Tibial nerve (tissue), 4 donors: ENCODE data around the gene QKI. TPM values are rescaled to one million over a fixed set of nuclear protein-coding genes. Genes with fewer than 3 reads are reported as not detected.

Experiments
- DNase-seq, 2 donors: peaks; one replicate each; pipeline ENCODE4 v3.0.0-alpha.2; 2019; ENCODE audit warnings: low spot score in 2 of 2
- H3K27ac ChIP-seq, 4 donors: fragments of 200-600 bp; sonication (generic) in 3 of 4; one replicate each; pipeline ENCODE4 v1.5.1; 2017 to 2019; ENCODE audit warnings: mild to moderate bottlenecking in 1 of 4
- H3K27me3 ChIP-seq, 2 donors: fragments of 200-600 bp; sonication (generic) in 1 of 2; one replicate each; pipeline versions ENCODE4 v1.5.1 to v1.6.0; 2017 to 2019
- H3K36me3 ChIP-seq, 3 donors: fragments of 200-600 bp; sonication (generic); one replicate each; pipeline ENCODE4 v1.5.1; 2018 to 2019
- H3K4me1 ChIP-seq, 4 donors: fragments of 200-600 bp; sonication (generic) in 3 of 4; one replicate each; pipeline ENCODE4 v1.5.1; 2017 to 2019
- H3K4me3 ChIP-seq, 4 donors: fragments of 200-600 bp; sonication (generic) in 3 of 4; one replicate each; pipeline ENCODE4 v1.5.1; 2017 to 2019; ENCODE audit warnings: mild to moderate bottlenecking in 1 of 4, moderate library complexity in 1 of 4
- H3K9me3 ChIP-seq, 4 donors: fragments of 200-600 bp; sonication (generic) in 3 of 4; one replicate each; pipeline ENCODE4 v1.5.1; 2017 to 2019
- EP300 ChIP-seq, 2 donors: sonication (generic); formaldehyde crosslinking; IDR thresholded peaks; one replicate each; pipeline ENCODE4 v1.6.1; 2017; ENCODE audit warnings: antibody characterized with exemption in 2 of 2, mild to moderate bottlenecking in 1 of 2
- POLR2A ChIP-seq, 2 donors: fragments of 450-650 bp; IDR thresholded peaks; one replicate each; pipeline ENCODE4 v1.6.1; 2017; ENCODE audit warnings: antibody characterized with exemption in 2 of 2, mild to moderate bottlenecking in 2 of 2, moderate library complexity in 2 of 2
- WGBS, 2 donors: methylation state at CpG; one replicate each; pipeline ENCODE4 v1.1.5; 2018; 5-methylcytosine and 5-hydroxymethylcytosine counted together
- total RNA-seq, 4 donors: library from RNA; depleted of rRNA; stranded (reverse); fragments of >200 nt; gene quantifications; one replicate each; pipeline ENCODE4 v1.1.0, GENCODE V29; 2016
- TF ChIP-seq, protein P1 (sequence below), 5 experiments: fragments of 200-600 bp in 3 of 5; fragments of 450-650 bp in 2 of 5; sonication (generic) in 3 of 5; IDR thresholded peaks; one replicate each; pipeline ENCODE4 v1.5.1; 2016 to 2019; ENCODE audit warnings: antibody characterized with exemption in 5 of 5, mild to moderate bottlenecking in 3 of 5, moderate library complexity in 2 of 5

QKI gene
- total RNA-seq, 4 donors from 2014 or later: 365 to 570 (median 511) TPM

DNA sequence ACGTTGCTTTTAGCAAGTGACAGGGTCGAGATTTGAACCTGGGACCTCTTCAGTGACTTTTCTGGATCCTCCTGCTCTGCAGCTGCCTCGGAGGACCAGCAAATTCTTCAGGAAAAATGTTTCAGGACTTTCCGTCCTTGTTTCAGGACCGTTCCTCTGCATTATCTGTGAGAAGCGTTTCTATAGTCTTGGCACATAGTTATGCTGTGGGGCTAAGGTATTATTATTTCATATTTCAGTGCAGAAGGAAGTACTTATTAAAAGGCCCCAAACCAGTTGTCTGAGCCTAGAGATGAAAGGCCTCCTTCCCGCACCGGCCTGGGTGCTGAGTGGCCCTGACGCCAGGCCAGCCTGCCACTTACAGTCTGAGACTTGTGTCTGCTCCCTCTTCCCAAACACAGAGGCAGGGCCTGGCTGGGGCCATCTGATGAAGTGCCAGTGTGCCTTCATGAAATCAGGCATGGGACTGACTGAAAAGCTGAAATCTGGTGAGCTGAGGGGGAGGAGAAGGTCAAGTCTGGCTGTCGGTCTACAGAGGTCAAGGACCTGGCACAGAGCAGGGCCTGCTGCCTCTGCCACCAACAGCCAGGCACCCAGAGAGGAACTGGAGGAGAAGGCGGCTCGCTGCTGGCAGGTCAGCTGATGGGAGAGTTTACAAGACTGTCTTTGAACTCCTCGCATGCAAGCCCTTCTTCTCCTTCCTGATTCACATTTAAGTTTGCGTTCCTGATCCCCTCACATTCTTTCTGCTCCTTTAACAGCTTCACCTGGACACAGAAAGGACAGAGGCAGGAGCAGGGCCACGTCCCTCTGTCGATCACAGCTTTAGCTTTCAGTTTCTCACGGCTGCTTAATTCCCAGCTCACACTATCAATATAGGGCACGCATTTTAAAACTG is 8.9 kb upstream of the QKI start:
- peak overlapping the region; percentile 18 to 40 (median 24) for H3K4me3 ChIP-seq
- peak overlapping the region; percentile 79 to 96 (median 88) for H3K27ac ChIP-seq
- no peaks in the 10 kb centered on the region for H3K36me3 ChIP-seq
- DNase-seq: peak in 1 of 2 donors; percentile 45
- no peaks in the 10 kb centered on the region for H3K9me3 ChIP-seq
- WGBS, 2 donors: 22 to 27% methylated on average over 18 of the region's 18 CpGs
- TF ChIP-seq EP300 (IDR thresholded peaks at IDR 0.05) (peak in 1 of 2 donors; percentile 81), POLR2A (IDR thresholded peaks at IDR 0.05) (peak; percentile 10 to 36)
- TF ChIP-seq, protein P1, sequence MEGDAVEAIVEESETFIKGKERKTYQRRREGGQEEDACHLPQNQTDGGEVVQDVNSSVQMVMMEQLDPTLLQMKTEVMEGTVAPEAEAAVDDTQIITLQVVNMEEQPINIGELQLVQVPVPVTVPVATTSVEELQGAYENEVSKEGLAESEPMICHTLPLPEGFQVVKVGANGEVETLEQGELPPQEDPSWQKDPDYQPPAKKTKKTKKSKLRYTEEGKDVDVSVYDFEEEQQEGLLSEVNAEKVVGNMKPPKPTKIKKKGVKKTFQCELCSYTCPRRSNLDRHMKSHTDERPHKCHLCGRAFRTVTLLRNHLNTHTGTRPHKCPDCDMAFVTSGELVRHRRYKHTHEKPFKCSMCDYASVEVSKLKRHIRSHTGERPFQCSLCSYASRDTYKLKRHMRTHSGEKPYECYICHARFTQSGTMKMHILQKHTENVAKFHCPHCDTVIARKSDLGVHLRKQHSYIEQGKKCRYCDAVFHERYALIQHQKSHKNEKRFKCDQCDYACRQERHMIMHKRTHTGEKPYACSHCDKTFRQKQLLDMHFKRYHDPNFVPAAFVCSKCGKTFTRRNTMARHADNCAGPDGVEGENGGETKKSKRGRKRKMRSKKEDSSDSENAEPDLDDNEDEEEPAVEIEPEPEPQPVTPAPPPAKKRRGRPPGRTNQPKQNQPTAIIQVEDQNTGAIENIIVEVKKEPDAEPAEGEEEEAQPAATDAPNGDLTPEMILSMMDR (IDR thresholded peaks at IDR 0.05): no peak
- H3K4me1 ChIP-seq: peaks cover 0 to 57% (median 31%) of the 10 kb centered on the region in 4 donors
- no peaks in the 10 kb centered on the region for H3K27me3 ChIP-seq

DNA sequence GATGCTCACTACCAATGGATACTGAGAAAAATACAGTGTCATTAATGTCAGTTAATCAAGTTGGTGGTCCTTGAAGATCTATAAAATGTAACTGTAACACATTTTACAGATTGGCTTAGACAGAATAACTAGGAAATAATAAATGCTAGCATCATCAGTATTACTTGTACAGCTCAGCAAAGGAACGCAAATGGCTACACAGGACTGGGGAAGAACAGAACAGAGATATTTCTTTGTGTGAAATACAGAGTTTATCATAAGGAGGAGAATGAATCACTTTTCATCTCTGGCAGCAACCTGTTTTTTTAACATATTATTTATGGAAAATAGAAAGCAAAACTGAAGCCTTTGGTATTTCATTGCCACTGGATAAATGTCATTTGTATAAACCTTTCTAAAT is 8.2 kb upstream of the QKI start:
- peak overlapping the region in 3 of 4 donors; percentile 18 to 40 (median 25) for H3K4me3 ChIP-seq
- H3K27ac ChIP-seq: peak overlapping the region; percentile 79 to 96 (median 88)
- no peaks in the 10 kb centered on the region for H3K27me3 ChIP-seq
- peaks cover 0 to 59% (median 31%) of the 10 kb centered on the region in 4 donors for H3K4me1 ChIP-seq
- no peaks in the 10 kb centered on the region for H3K36me3 ChIP-seq
- TF ChIP-seq EP300 (IDR thresholded peaks at IDR 0.05) (no peak), POLR2A (IDR thresholded peaks at IDR 0.05) (no peak)
- TF ChIP-seq, protein P1 (IDR thresholded peaks at IDR 0.05): no peak
- 40 to 42% methylated on average over 1 of the region's 1 CpG for WGBS, 2 donors
- no peak for DNase-seq
- H3K9me3 ChIP-seq: no peaks in the 10 kb centered on the region

DNA sequence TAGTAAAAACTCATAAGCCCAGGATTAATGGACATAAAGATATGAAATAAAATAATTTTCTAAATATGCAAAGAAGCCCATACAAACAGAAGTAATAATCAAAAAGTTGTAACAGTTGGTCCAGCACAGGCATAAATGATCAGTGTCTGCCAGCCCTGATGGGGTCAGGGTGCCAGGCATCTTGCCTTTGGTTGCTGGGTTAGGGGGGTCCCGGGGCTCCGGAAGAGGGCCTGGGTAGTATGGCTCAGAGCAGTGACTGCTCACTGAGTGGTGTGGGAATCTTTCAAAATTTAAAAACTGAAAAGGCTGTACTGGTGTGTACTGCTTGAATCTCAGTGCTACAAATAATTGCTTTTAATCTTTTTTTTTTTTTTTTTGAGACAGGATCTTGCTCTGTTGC is 7.7 kb upstream of the QKI start:
- no peak for DNase-seq
- H3K27me3 ChIP-seq: no peaks in the 10 kb centered on the region
- no peaks in the 10 kb centered on the region for H3K9me3 ChIP-seq
- no peak overlapping the region for H3K4me3 ChIP-seq
- H3K27ac ChIP-seq: peak overlapping the region in 3 of 4 donors; percentile 79 to 96 (median 92)
- H3K36me3 ChIP-seq: no peaks in the 10 kb centered on the region
- peaks cover 0 to 59% (median 31%) of the 10 kb centered on the region in 4 donors for H3K4me1 ChIP-seq
- WGBS, 2 donors: 55 to 57% methylated on average over 2 of the region's 2 CpGs
- TF ChIP-seq EP300 (IDR thresholded peaks at IDR 0.05): no peak
- TF ChIP-seq POLR2A (IDR thresholded peaks at IDR 0.05): no peak
- TF ChIP-seq, protein P1 (IDR thresholded peaks at IDR 0.05): no peak

DNA sequence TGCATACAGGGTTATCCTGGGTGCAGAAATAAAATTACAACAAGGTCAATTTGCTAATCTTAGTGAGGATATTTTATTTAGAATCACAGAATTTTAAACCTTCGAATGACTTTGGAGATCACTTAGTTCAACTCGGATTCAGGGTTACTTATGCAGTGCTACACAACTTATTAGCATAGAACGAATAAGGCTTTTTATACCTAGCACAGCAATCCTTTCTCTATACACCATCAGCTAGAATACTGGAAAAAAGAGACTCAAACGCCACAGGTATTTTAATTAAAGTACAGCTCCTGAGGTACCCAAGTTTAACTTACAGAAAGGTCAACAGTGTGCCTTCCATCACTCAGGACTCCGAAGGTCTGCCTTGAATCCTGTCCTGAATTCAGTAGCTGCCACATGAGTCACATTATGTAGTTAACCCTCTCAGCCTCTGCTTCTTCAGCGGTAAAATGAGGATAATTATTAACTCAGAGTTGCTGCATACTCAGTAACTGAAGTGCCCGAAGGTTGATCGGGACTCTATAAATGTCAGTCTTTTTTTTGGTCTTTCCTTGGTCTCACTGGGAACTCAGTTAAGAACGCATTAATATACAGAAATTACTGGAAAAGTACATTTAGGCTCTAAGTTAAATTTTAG is 6.0 kb upstream of the QKI start:
- H3K27me3 ChIP-seq: no peaks in the 10 kb centered on the region
- TF ChIP-seq, protein P1 (IDR thresholded peaks at IDR 0.05): no peak
- TF ChIP-seq EP300 (IDR thresholded peaks at IDR 0.05) (no peak), POLR2A (IDR thresholded peaks at IDR 0.05) (no peak)
- 76 to 90% methylated on average over 9 of the region's 9 CpGs for WGBS, 2 donors
- no peaks in the 10 kb centered on the region for H3K36me3 ChIP-seq
- peaks cover 0 to 59% (median 29%) of the 10 kb centered on the region in 4 donors for H3K4me1 ChIP-seq
- H3K9me3 ChIP-seq: no peaks in the 10 kb centered on the region
- H3K4me3 ChIP-seq: no peak overlapping the region
- no peak for DNase-seq
- H3K27ac ChIP-seq: peak overlapping the region in 1 of 4 donors; percentile 96

GRCh38 chr6:163409712-163410111 is 4.8 kb upstream of the QKI start:
- no peaks in the 10 kb centered on the region for H3K27me3 ChIP-seq

More at GRCh38 chr6:163409712-163410111, 4.8 kb upstream of the QKI start:
- 87 to 92% methylated on average over 12 of the region's 12 CpGs for WGBS, 2 donors
- DNase-seq: no peak
- peak overlapping the region in 2 of 4 donors; percentile 18 to 96 for H3K27ac ChIP-seq
- H3K9me3 ChIP-seq: no peaks in the 10 kb centered on the region
- no peaks in the 10 kb centered on the region for H3K36me3 ChIP-seq
- no peak for TF ChIP-seq POLR2A (IDR thresholded peaks at IDR 0.05)
- TF ChIP-seq, protein P1 (IDR thresholded peaks at IDR 0.05): no peak
- no peak for TF ChIP-seq EP300 (IDR thresholded peaks at IDR 0.05)
- H3K4me1 ChIP-seq: peaks cover 0 to 47% (median 19%) of the 10 kb centered on the region in 4 donors
- H3K4me3 ChIP-seq: no peak overlapping the region
